GM12874 (cell line): Measurements from ENCODE around the gene OR52K2.

ENCODE experiments used
- CTCF ChIP-seq: IDR thresholded peaks from 2 replicates; pipeline ENCODE4 v1.5.1; 2011; ENCODE audit warnings: low read depth, mild to moderate bottlenecking, control low read depth, low read length, moderate library complexity; ENCODE audit not compliant: insufficient read depth

Gene OR52K2

GRCh38 chr11:4443232-4443891 is 5.7 kb upstream of the OR52K2 start:
- no peak for TF ChIP-seq CTCF

GRCh38 chr11:4453118-4453517 is 4.0 kb downstream of the OR52K2 start:
- no peak for TF ChIP-seq CTCF

- no peak for TF ChIP-seq CTCF
Measured at GRCh38 chr11:4454021-4454420, 4.9 kb downstream of the OR52K2 start.

- no peak for TF ChIP-seq CTCF
Measured at GRCh38 chr11:4455419-4455818, 6.3 kb downstream of the OR52K2 start.

GRCh38 chr11:4459500-4459899 is 10.4 kb downstream of the OR52K2 start:
- no peak for TF ChIP-seq CTCF

GRCh38 chr11:4460151-4460550 is 11.1 kb downstream of the OR52K2 start:
- TF ChIP-seq CTCF = no peak

- TF ChIP-seq CTCF = no peak
Measured at GRCh38 chr11:4464216-4465159, 15.4 kb downstream of the OR52K2 start.
